ENCODE measurements around the gene MAGIX. TPM values are rescaled to one million over a fixed set of nuclear protein-coding genes. Genes with fewer than 3 reads are reported as not detected.
"Not testable (repeated sequence)": the region's sequence is repeated elsewhere in the genome, so short reads cannot be mapped to it uniquely, and the experiment has no call there.

The MAGIX gene
- total RNA-seq, 2 donors from 2014 or later = 16.0 to 16.6 TPM

- no peaks in the 10 kb centered on the region for H3K4me1 ChIP-seq (replicated peaks)
- TF ChIP-seq POLR2A (IDR thresholded peaks at IDR 0.05) (peak; percentile 24), POLR2AphosphoS5 (IDR thresholded peaks at IDR 0.05) (peak; percentile 61)
- TF ChIP-seq, protein P1, sequence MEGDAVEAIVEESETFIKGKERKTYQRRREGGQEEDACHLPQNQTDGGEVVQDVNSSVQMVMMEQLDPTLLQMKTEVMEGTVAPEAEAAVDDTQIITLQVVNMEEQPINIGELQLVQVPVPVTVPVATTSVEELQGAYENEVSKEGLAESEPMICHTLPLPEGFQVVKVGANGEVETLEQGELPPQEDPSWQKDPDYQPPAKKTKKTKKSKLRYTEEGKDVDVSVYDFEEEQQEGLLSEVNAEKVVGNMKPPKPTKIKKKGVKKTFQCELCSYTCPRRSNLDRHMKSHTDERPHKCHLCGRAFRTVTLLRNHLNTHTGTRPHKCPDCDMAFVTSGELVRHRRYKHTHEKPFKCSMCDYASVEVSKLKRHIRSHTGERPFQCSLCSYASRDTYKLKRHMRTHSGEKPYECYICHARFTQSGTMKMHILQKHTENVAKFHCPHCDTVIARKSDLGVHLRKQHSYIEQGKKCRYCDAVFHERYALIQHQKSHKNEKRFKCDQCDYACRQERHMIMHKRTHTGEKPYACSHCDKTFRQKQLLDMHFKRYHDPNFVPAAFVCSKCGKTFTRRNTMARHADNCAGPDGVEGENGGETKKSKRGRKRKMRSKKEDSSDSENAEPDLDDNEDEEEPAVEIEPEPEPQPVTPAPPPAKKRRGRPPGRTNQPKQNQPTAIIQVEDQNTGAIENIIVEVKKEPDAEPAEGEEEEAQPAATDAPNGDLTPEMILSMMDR (IDR thresholded peaks at IDR 0.05) = no peak
- no peaks in the 10 kb centered on the region for H3K36me3 ChIP-seq
- H3K27me3 ChIP-seq (replicated peaks; ENCODE audit: insufficient read depth) = no peaks in the 10 kb centered on the region
- H3K27ac ChIP-seq = peak overlapping the region; percentile 81 to 84
- 3% methylated on average over 8 of the region's 37 CpGs for WGBS
- intact Hi-C loops (cut with DNase I) = no loop called here
- H3K9me3 ChIP-seq = no peaks in the 10 kb centered on the region
- DNase-seq (ENCODE audit: low spot score) = peak; percentile 58
- H3K4me3 ChIP-seq = peak overlapping the region; percentile 41 to 45
Measured at GRCh38 chrX:49172280-49172780, 9.8 kb downstream of the MAGIX start.

- H3K4me1 ChIP-seq (replicated peaks); H3K36me3 ChIP-seq; H3K27ac ChIP-seq; H3K4me3 ChIP-seq; H3K27me3 ChIP-seq (replicated peaks; ENCODE audit: insufficient read depth); H3K9me3 ChIP-seq; DNase-seq (ENCODE audit: low spot score); intact Hi-C loops (cut with DNase I): not testable (repeated sequence)
- 94% methylated on average over 4 of the region's 8 CpGs for WGBS
Measured at GRCh38 chrX:49173544-49173943, 11.0 kb downstream of the MAGIX start.

DNA sequence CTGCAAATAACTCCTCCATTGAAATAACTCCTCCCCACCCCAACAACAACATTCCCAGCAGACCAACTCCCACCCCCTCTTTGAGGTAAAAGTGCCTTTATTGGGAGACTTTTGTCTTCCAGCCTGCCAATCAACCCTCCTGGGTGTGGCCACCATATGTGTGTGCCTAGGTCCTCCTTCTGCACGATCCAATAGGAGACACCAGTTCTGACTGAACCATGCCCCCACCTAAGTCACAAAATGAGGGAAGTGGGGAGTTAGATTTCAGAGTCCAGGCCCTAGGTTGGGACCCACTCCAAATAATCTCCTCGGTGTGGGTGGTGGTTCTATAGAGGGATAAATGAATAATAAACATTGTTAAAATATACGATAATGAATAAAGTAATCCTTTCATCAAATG, 12.2 kb downstream of the MAGIX start:
- no peak for TF ChIP-seq POLR2AphosphoS5 (IDR thresholded peaks at IDR 0.05)
- TF ChIP-seq POLR2A (IDR thresholded peaks at IDR 0.05) = no peak
- TF ChIP-seq, protein P1 (IDR thresholded peaks at IDR 0.05) = no peak
- Histone ChIP-seq H3K36me3 (no peaks in the 10 kb centered on the region), H3K4me3 (no peak overlapping the region), H3K27me3 (replicated peaks; ENCODE audit: insufficient read depth) (no peaks in the 10 kb centered on the region), H3K27ac (no peak overlapping the region), H3K4me1 (replicated peaks) (no peaks in the 10 kb centered on the region), H3K9me3 (no peaks in the 10 kb centered on the region)
- intact Hi-C loops (cut with DNase I) = no loop called here
- DNase-seq (ENCODE audit: low spot score) = no peak
- WGBS = 17% methylated on average over 3 of the region's 3 CpGs

GRCh38 chrX:49175435-49176274, 13.1 kb downstream of the MAGIX start:
- 86% methylated on average over 40 of the region's 43 CpGs for WGBS
- DNase-seq (ENCODE audit: low spot score) = no peak
- H3K27me3 ChIP-seq (replicated peaks; ENCODE audit: insufficient read depth) = no peaks in the 10 kb centered on the region
- intact Hi-C loops (cut with DNase I) = no loop called here
- H3K27ac ChIP-seq = no peak overlapping the region
- H3K9me3 ChIP-seq = no peaks in the 10 kb centered on the region
- no peak for TF ChIP-seq POLR2AphosphoS5 (IDR thresholded peaks at IDR 0.05)
- TF ChIP-seq, protein P1 (IDR thresholded peaks at IDR 0.05) = no peak
- no peak for TF ChIP-seq POLR2A (IDR thresholded peaks at IDR 0.05)
- H3K4me3 ChIP-seq = no peak overlapping the region
- no peaks in the 10 kb centered on the region for H3K36me3 ChIP-seq
- H3K4me1 ChIP-seq (replicated peaks) = no peaks in the 10 kb centered on the region

DNA sequence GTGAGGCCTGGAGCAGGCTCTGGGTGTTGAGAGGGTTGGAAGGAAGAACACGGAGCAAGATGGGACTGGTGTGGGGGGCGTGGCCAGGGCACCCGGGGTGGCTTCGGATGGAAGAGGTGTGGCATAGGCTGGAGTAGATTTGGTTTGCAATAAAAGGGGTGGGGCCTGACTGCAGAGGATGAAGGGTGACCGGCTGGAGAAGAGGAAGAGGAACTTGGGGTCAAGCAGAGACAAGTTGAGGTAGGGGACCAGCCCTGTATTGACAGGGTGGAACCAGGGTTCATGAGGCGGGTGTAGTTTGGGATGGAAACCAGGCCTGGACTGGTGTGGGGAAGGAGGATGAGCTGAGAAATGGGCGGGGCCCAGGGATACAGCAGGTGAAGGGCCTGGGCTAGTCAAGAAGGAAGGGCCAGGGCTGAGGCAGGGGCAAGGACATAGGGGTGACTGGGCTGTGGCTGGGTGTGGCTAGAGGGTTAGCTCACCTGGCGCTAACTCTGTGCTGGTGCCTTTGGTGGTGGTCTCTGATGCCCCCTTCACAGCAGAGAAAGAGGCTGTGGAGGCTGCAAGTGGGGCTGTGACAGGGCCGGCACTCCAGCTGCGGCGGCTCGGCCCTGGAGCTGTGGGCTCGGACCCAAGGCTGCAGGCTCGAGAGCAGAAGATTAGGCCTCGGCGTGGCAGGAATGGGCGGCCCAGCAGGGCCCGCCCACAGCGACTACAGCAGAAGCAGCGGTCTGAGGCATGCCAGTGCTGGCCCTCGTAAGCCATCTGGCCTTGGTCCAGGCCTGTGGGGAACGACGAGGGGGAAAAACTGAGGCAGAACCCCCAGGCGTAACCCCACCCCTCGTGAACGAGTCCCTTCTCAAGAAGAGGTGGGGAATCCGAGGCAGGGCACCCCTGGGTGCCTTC, 14.1 kb downstream of the MAGIX start:
- H3K4me3 ChIP-seq = no peak overlapping the region
- TF ChIP-seq, protein P1 (IDR thresholded peaks at IDR 0.05) = no peak
- TF ChIP-seq POLR2A (IDR thresholded peaks at IDR 0.05) (no peak), POLR2AphosphoS5 (IDR thresholded peaks at IDR 0.05) (no peak)
- 29% methylated on average over 8 of the region's 27 CpGs for WGBS
- H3K27ac ChIP-seq = peak overlapping the region; percentile 45 to 50
- no peaks in the 10 kb centered on the region for H3K36me3 ChIP-seq
- H3K27me3 ChIP-seq (replicated peaks; ENCODE audit: insufficient read depth) = no peaks in the 10 kb centered on the region
- intact Hi-C loops (cut with DNase I) = no loop called here
- DNase-seq (ENCODE audit: low spot score) = no peak
- H3K4me1 ChIP-seq (replicated peaks) = no peaks in the 10 kb centered on the region
- H3K9me3 ChIP-seq = no peaks in the 10 kb centered on the region

All from prostate gland (tissue), 2 donors.